ENCODE results near the gene WASL. TPM values are rescaled to one million over a fixed set of nuclear protein-coding genes. Genes with fewer than 3 reads are reported as not detected.

The WASL gene
- total and polyA plus RNA-seq, 2 of the 13 experiments (the other 11 are each of a cell fraction or from before 2014, with no cell fraction given), result 7.9 to 12.8 TPM

DNA sequence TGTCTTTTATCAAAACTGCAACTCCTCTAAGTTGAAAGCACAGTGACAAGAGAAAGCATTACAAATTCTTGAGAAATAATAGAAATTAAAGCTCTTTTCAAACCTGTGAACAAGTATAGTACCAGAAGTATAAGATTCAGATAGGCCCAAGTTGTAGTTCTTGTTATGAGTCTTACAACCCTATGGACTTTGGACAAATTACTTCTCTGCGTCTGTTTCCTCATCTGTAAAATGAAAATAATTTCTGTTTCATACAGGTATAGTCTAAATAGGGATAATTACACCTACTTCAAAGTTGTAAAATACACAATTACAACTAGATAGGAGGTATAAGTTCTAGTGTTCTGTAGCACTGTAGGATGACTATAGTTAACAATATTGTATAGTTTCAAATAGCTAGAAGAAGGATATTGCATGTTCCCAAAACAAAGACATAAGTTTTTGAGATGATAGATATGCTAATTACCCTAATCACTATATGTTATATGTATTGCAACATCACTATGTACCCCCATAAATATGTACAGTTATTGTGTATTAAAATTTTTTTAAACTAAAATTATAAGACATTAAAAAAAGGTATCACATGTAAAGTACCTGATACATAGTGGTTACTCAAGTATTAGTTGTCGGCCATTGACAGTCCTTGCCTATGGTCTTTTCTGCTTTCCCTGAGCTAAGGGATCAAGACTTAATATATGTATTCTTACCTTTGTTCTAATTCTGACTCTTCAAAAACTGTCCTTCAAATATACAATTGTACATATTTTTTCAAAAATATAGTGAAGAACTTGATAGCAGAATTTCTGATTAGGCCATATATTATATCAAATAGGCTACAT lies 1.8 kb upstream of the WASL start:
- H3K9me3 ChIP-seq (ENCODE audit: low read length), result no peaks in the 10 kb centered on the region
- FAIRE-seq (no peak), DNase-seq (ENCODE audit: low spot score) (no peak), ATAC-seq (no peak)
- H3K9ac ChIP-seq (ENCODE audit: insufficient read depth, low read depth, low read length), result no peak overlapping the region
- H3K27ac ChIP-seq (ENCODE audit: extremely low read length, insufficient read depth, low read length), result no peak overlapping the region
- H4K20me1 ChIP-seq (ENCODE audit: insufficient read depth, low read length), result peaks cover 16% of the 10 kb centered on the region
- H2AFZ ChIP-seq (ENCODE audit: low read length), result no peak overlapping the region
- peak overlapping the region; percentile 9 to 97 (median 94); a peak in 3 of 6 replicates for H3K4me3 ChIP-seq (replicated peaks in 1 of 3; ENCODE audit: insufficient read depth in 1 of 3, low read depth in 2 of 3, low read length in 3 of 3)
- TF ChIP-seq CEBPB (IDR thresholded peaks at IDR 0.05; ENCODE audit: borderline replicate concordance, low read depth, low read length), result 0 out of 2 replicates have a peak, but pooled peaks have one; percentile 1
- TF ChIP-seq, protein P1, sequence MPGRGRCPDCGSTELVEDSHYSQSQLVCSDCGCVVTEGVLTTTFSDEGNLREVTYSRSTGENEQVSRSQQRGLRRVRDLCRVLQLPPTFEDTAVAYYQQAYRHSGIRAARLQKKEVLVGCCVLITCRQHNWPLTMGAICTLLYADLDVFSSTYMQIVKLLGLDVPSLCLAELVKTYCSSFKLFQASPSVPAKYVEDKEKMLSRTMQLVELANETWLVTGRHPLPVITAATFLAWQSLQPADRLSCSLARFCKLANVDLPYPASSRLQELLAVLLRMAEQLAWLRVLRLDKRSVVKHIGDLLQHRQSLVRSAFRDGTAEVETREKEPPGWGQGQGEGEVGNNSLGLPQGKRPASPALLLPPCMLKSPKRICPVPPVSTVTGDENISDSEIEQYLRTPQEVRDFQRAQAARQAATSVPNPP (CRISPR knock-in tag; IDR thresholded peaks at IDR 0.05), result no peak
- in situ Hi-C loops (cut with HindIII; ENCODE audit: extremely low pct_ligation_motif_present, low pct_unique_long_range_greater_than_20kb) (no loop called here), intact Hi-C loops (cut with micrococcal nuclease; ENCODE audit: unreplicated experiment) (no loop called here)
- BruUV-seq (replicated peaks), result no TSS peak
- peak overlapping the region; percentile 86 for H3K4me2 ChIP-seq (ENCODE audit: low read depth, low read length)
- H3K36me3 ChIP-seq (replicated peaks in 1 of 2; ENCODE audit: control insufficient read depth in 1 of 2, insufficient read depth in 2 of 2, low read length in 2 of 2), result no peaks in the 10 kb centered on the region
- 86% methylated on average over 2 of the region's 2 CpGs for WGBS (ENCODE audit: low lambda C conversion rate)
- CTCF ChIA-PET (ENCODE audit: low intra/inter-chr PET ratio, low total read pairs), result no interaction called here
- no peaks in the 10 kb centered on the region; a peak in 1 of 5 replicates for H3K27me3 ChIP-seq (ENCODE audit: control insufficient read depth in 1 of 2, insufficient read depth in 2 of 2, low read length in 2 of 2)
- POLR2A ChIA-PET, result interaction anchor here (1.1 to 5.7 kb wide), 2 partner anchors 13 to 216 kb away, joined by 3 to 46 read pairs; partner anchors contain the start of gene IQUB
- peaks cover 35% of the 10 kb centered on the region for H3K79me2 ChIP-seq (ENCODE audit: insufficient read depth, low read length)
- H3K4me1 ChIP-seq (ENCODE audit: insufficient read depth, low read length), result peaks cover 24% of the 10 kb centered on the region

DNA sequence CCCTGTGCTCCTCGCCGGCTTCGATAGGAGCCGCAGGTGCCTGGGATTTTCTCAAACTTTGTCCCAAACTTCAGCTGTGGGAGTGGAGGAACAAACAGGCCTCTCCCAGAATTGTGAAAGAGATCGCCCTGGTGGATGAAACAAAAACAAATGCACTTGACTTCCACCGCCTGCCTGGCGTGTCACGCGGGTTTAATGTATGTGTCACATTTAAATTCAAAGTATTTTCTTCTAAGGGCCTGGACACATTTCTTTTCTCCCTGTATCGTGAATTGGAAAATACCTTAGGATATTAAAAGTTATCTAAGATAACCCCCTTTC lies 694 bp upstream of the WASL start:
- peak overlapping the region; percentile 78 to 97 (median 94) for H3K4me3 ChIP-seq (replicated peaks in 1 of 3; ENCODE audit: insufficient read depth in 1 of 3, low read depth in 2 of 3, low read length in 3 of 3)
- H2AFZ ChIP-seq (ENCODE audit: low read length), result peak overlapping the region; percentile 30
- ChIA-PET CTCF (ENCODE audit: low intra/inter-chr PET ratio, low total read pairs) (no interaction called here), POLR2A (interaction anchor here (0.9 to 5.7 kb wide), 18 partner anchors 9 to 192 kb away, joined by 3 to 46 read pairs (median 6); partner anchors contain the start of genes HYAL4 and NDUFA5)
- DNase-seq (ENCODE audit: low spot score) (peak; percentile 68), ATAC-seq (peak; percentile 20), FAIRE-seq (no peak)
- no peaks in the 10 kb centered on the region for H3K9me3 ChIP-seq (ENCODE audit: low read length)
- intact Hi-C loops (cut with micrococcal nuclease; ENCODE audit: unreplicated experiment), result loop anchor here (10.0 kb wide), 1 partner anchor 195 kb away; the partner anchor contains the start of gene NDUFA5
- 0% methylated on average over 6 of the region's 10 CpGs for WGBS (ENCODE audit: low lambda C conversion rate)
- peak overlapping the region; percentile 97 for H3K27ac ChIP-seq (ENCODE audit: extremely low read length, insufficient read depth, low read length)
- H4K20me1 ChIP-seq (ENCODE audit: insufficient read depth, low read length), result peaks cover 24% of the 10 kb centered on the region
- H3K4me2 ChIP-seq (ENCODE audit: low read depth, low read length), result peak overlapping the region; percentile 86
- peaks cover 46% of the 10 kb centered on the region for H3K79me2 ChIP-seq (ENCODE audit: insufficient read depth, low read length)
- no peaks in the 10 kb centered on the region for H3K36me3 ChIP-seq (replicated peaks in 1 of 2; ENCODE audit: control insufficient read depth in 1 of 2, insufficient read depth in 2 of 2, low read length in 2 of 2)
- TSS peak; percentile 88 for BruUV-seq (replicated peaks)
- in situ Hi-C loops (cut with HindIII; ENCODE audit: extremely low pct_ligation_motif_present, low pct_unique_long_range_greater_than_20kb), result no loop called here
- H3K4me1 ChIP-seq (ENCODE audit: insufficient read depth, low read length), result peaks cover 35% of the 10 kb centered on the region
- peak overlapping the region; percentile 98 for H3K9ac ChIP-seq (ENCODE audit: insufficient read depth, low read depth, low read length)
- no peaks in the 10 kb centered on the region; a peak in 1 of 5 replicates for H3K27me3 ChIP-seq (ENCODE audit: control insufficient read depth in 1 of 2, insufficient read depth in 2 of 2, low read length in 2 of 2)
- TF ChIP-seq HDAC1 (CRISPR knock-in tag; IDR thresholded peaks at IDR 0.05), result no peak
- no peak for TF ChIP-seq ZNF256 (CRISPR knock-in tag; conservative IDR thresholded peaks at IDR 0.05)
- TF ChIP-seq ZBTB20 (CRISPR knock-in tag; IDR thresholded peaks at IDR 0.05; ENCODE audit: borderline replicate concordance, low read depth), result 0 out of 2 replicates have a peak, but pooled peaks have one; percentile 3
- no peak for TF ChIP-seq FOXA3 (CRISPR knock-in tag; IDR thresholded peaks at IDR 0.05)
- TF ChIP-seq, protein P2, sequence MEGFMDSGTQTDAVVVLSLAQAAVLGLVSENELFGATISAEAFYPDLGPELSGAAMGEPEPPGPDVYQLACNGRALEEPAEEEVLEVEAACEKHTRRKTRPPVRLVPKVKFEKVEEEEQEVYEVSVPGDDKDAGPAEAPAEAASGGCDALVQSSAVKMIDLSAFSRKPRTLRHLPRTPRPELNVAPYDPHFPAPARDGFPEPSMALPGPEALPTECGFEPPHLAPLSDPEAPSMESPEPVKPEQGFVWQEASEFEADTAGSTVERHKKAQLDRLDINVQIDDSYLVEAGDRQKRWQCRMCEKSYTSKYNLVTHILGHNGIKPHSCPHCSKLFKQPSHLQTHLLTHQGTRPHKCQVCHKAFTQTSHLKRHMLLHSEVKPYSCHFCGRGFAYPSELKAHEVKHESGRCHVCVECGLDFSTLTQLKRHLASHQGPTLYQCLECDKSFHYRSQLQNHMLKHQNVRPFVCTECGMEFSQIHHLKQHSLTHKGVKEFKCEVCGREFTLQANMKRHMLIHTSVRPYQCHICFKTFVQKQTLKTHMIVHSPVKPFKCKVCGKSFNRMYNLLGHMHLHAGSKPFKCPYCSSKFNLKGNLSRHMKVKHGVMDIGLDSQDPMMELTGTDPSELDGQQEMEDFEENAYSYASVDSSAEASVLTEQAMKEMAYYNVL (CRISPR knock-in tag; IDR thresholded peaks at IDR 0.05; ENCODE audit: borderline replicate concordance), result no peak
- TF ChIP-seq IRF2 (CRISPR knock-in tag; IDR thresholded peaks at IDR 0.05), result no peak
- TF ChIP-seq MEIS2 (CRISPR knock-in tag; IDR thresholded peaks at IDR 0.05), result no peak
- TF ChIP-seq CBFB (CRISPR knock-in tag; IDR thresholded peaks at IDR 0.05), result no peak
- no peak for TF ChIP-seq ARID2 (CRISPR knock-in tag; IDR thresholded peaks at IDR 0.05; ENCODE audit: borderline replicate concordance)
- no peak for TF ChIP-seq ADNP (CRISPR knock-in tag; IDR thresholded peaks at IDR 0.05)
- TF ChIP-seq KMT2A (CRISPR knock-in tag; IDR thresholded peaks at IDR 0.05), result no peak
- no peak for TF ChIP-seq AKAP8 (CRISPR knock-in tag; IDR thresholded peaks at IDR 0.05)
- no peak for TF ChIP-seq ZFP37 (CRISPR knock-in tag; IDR thresholded peaks at IDR 0.05; ENCODE audit: borderline replicate concordance)
